Measurements from ENCODE around the gene PAX5.

PAX5 gene

GRCh38 chr9:36855448-36856315 is 178.4 kb downstream of the PAX5 start:
- no peak for DNase-seq (ENCODE audit: low read depth)

- no peak for DNase-seq (ENCODE audit: low read depth)
Observed at GRCh38 chr9:36854751-36855150, 179.3 kb downstream of the PAX5 start.

- DNase-seq (ENCODE audit: low read depth), result no peak
Observed at GRCh38 chr9:36854034-36854433, 180.0 kb downstream of the PAX5 start.

- DNase-seq (ENCODE audit: low read depth), result no peak
Observed at GRCh38 chr9:36853233-36853632, 180.8 kb downstream of the PAX5 start.

- no peak for DNase-seq (ENCODE audit: low read depth)
Observed at GRCh38 chr9:36849943-36850342, 184.1 kb downstream of the PAX5 start.

GRCh38 chr9:36848946-36849345 is 185.1 kb downstream of the PAX5 start:
- DNase-seq (ENCODE audit: low read depth), result no peak

GRCh38 chr9:36847781-36848673 is 186.0 kb downstream of the PAX5 start:
- no peak for DNase-seq (ENCODE audit: low read depth)

- DNase-seq (ENCODE audit: low read depth), result no peak
Observed at GRCh38 chr9:36846621-36847020, 187.4 kb downstream of the PAX5 start.

- no peak for DNase-seq (ENCODE audit: low read depth)
Observed at GRCh38 chr9:36845844-36846243, 188.2 kb downstream of the PAX5 start.

GRCh38 chr9:36844961-36845360 is 189.1 kb downstream of the PAX5 start:
- no peak for DNase-seq (ENCODE audit: low read depth)

- DNase-seq (ENCODE audit: low read depth), result no peak
Observed at GRCh38 chr9:36843964-36844363, 190.1 kb downstream of the PAX5 start.

- no peak for DNase-seq (ENCODE audit: low read depth)
Observed at GRCh38 chr9:36842560-36843530, 191.2 kb downstream of the PAX5 start.

- no peak for DNase-seq (ENCODE audit: low read depth)
Observed at GRCh38 chr9:36840898-36841536, 193.1 kb downstream of the PAX5 start.

- no peak for DNase-seq (ENCODE audit: low read depth)
Observed at GRCh38 chr9:36839131-36839885, 194.8 kb downstream of the PAX5 start.

- no peak for DNase-seq (ENCODE audit: low read depth)
Observed at GRCh38 chr9:36837431-36838405, 196.3 kb downstream of the PAX5 start.

- DNase-seq (ENCODE audit: low read depth), result no peak
Observed at GRCh38 chr9:36836486-36836885, 197.6 kb downstream of the PAX5 start.

GRCh38 chr9:36835271-36835996 is 198.6 kb downstream of the PAX5 start:
- DNase-seq (ENCODE audit: low read depth), result no peak

- no peak for DNase-seq (ENCODE audit: low read depth)
Observed at GRCh38 chr9:36834736-36835135, 199.3 kb downstream of the PAX5 start.

GRCh38 chr9:36833954-36834353 is 200.1 kb downstream of the PAX5 start:
- no peak for DNase-seq (ENCODE audit: low read depth)
